ENCODE data around the gene KCNJ14.

Gene KCNJ14

DNA sequence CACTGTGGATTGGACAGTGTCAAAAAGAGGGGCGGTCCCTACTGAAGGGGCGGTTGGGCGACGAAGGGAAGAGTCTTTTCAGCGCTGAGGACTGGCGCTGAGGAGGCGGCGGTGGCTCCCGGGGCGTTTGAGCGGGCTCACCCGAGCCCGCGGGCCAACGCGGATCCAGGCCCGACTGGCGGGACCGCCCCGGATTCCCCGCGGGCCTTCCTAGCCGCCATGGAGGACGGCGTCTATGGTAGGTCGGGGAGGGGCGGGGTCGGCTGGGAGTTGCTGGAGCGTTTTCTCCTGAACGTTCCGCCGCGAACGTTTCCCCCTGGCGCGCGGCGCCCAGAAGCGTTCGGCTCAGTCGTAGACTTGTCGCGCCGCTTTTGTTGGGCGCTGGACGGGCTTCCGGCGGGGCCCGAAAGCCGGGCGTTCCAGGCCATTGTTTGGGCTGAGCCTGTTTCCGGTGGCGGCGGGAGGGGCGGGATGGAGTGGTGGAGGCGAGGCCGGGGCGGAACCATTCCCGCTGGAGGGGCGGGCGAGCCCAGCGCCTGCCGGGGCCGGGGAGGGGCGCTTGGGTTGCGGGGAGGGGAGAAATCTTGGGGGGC lies 14.0 kb downstream of the KCNJ14 start, which contains the start of gene CYTH2:
TSS of gene CYTH2 (plus strand) at position 81 of the 593 bp plus-strand sequence. CDS start at position 220, 139 bp downstream.
- Histone ChIP-seq H2BK120ac (ENCODE audit: insufficient read depth, low read length, poor library complexity) (peak within 1 kb of the TSS; percentile 99), H3K27me3 (ENCODE audit: insufficient read depth, low read length) (no peaks in the 10 kb centered on the region), H3K14ac (ENCODE audit: low read length) (peak within 1 kb of the TSS; percentile 99), H3K27ac (ENCODE audit: low read depth, low read length) (peak within 1 kb of the TSS; percentile 97), H3K79me1 (ENCODE audit: low read length) (peaks cover 9% of the 10 kb centered on the region), H3K4me1 (ENCODE audit: control insufficient read depth in 1 of 2, insufficient read depth in 2 of 2, low read length in 2 of 2) (peaks cover 7 to 19% of the 10 kb centered on the region in 2 experiments), H3K36me3 (ENCODE audit: control insufficient read depth in 1 of 2, insufficient read depth in 2 of 2, low read length in 2 of 2) (peaks cover 42 to 43% of the 10 kb centered on the region in 2 experiments), H4K12ac (ENCODE audit: low read depth, low read length) (peak within 1 kb of the TSS; percentile 99), H3K18ac (ENCODE audit: low read length) (peak within 1 kb of the TSS; percentile 96), H2BK12ac (ENCODE audit: low read length) (no peak within 1 kb of the TSS), H4K8ac (ENCODE audit: low read depth, low read length) (peak within 1 kb of the TSS; percentile 99), H2AFZ (ENCODE audit: insufficient read depth, low read length, poor library complexity) (peak within 1 kb of the TSS; percentile 71), H3K9ac (ENCODE audit: low read length) (peak within 1 kb of the TSS; percentile 98), H2AK5ac (ENCODE audit: low read length) (peak within 1 kb of the TSS; percentile 96), H3K4me2 (ENCODE audit: low read length) (peak within 1 kb of the TSS; percentile 88), H2BK5ac (ENCODE audit: low read depth, low read length, poor library complexity) (peak within 1 kb of the TSS; percentile 96), H4K91ac (ENCODE audit: low read depth, low read length) (peak within 1 kb of the TSS; percentile 100), H3K4me3 (ENCODE audit: low read depth, low read length) (peak within 1 kb of the TSS; percentile 89), H3K4ac (ENCODE audit: low read depth, low read length) (peak within 1 kb of the TSS; percentile 98), H3K79me2 (ENCODE audit: control insufficient read depth, insufficient read depth, low read length, poor library complexity) (peaks cover 12% of the 10 kb centered on the region), H3K9me3 (ENCODE audit: insufficient read depth, low read depth, low read length) (no peaks in the 10 kb centered on the region), H3K23ac (ENCODE audit: low read length) (no peak within 1 kb of the TSS)
- DNase-seq = peak; percentile 48 to 63
- no CpG with 5 or more reads among the region's 66 CpGs for WGBS (ENCODE audit: extremely low coverage, insufficient coverage, insufficient read length)

DNA sequence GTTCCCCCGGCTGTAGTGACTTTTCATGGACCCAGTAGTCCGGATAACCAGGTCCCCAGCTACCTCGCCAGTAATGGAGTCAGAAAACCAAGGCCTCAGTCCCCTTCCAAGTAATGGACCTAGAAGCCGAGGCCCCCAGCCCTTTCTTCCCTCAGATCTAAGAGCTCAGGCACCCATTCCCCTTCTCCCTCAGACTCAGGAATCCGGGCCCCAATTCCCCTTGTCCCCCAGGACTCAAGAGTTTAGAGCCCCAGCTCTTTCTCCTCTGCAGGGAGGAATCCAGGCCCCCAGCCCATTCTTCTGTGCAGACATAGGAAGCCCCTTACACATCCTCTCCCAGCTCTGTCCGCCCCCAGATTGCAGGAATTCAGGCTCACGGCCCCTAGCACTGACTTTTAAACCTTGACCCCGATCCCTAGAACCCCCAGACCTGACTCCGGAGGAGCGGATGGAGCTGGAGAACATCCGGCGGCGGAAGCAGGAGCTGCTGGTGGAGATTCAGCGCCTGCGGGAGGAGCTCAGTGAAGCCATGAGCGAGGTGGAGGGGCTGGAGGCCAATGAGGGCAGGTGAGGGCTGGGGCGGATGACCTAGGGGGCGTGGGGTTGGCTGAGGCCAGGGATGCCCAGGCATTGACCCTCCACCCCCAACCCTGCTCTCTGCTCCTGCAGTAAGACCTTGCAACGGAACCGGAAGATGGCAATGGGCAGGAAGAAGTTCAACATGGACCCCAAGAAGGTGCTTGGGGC lies 14.7 kb downstream of the KCNJ14 start:
- Histone ChIP-seq H3K36me3 (ENCODE audit: control insufficient read depth in 1 of 2, insufficient read depth in 2 of 2, low read length in 2 of 2) (peaks cover 49 to 51% of the 10 kb centered on the region in 2 experiments), H4K8ac (ENCODE audit: low read depth, low read length) (peak overlapping the region; percentile 29), H3K4me2 (ENCODE audit: low read length) (peak overlapping the region; percentile 88), H3K79me2 (ENCODE audit: control insufficient read depth, insufficient read depth, low read length, poor library complexity) (peaks cover 12% of the 10 kb centered on the region), H2BK5ac (ENCODE audit: low read depth, low read length, poor library complexity) (peak overlapping the region; percentile 49), H3K9me3 (ENCODE audit: insufficient read depth, low read depth, low read length) (no peaks in the 10 kb centered on the region), H3K14ac (ENCODE audit: low read length) (peak overlapping the region; percentile 80), H3K27me3 (ENCODE audit: insufficient read depth, low read length) (no peaks in the 10 kb centered on the region), H2BK120ac (ENCODE audit: insufficient read depth, low read length, poor library complexity) (no peak overlapping the region), H3K79me1 (ENCODE audit: low read length) (peaks cover 9% of the 10 kb centered on the region), H3K4me1 (ENCODE audit: control insufficient read depth in 1 of 2, insufficient read depth in 2 of 2, low read length in 2 of 2) (peaks cover 7 to 19% of the 10 kb centered on the region in 2 experiments), H4K91ac (ENCODE audit: low read depth, low read length) (peak overlapping the region; percentile 100), H2BK12ac (ENCODE audit: low read length) (no peak overlapping the region), H4K12ac (ENCODE audit: low read depth, low read length) (peak overlapping the region; percentile 66), H3K23ac (ENCODE audit: low read length) (no peak overlapping the region), H2AFZ (ENCODE audit: insufficient read depth, low read length, poor library complexity) (peak overlapping the region; percentile 42), H2AK5ac (ENCODE audit: low read length) (peak overlapping the region; percentile 52), H3K4me3 (ENCODE audit: low read depth, low read length) (peak overlapping the region; percentile 89), H3K4ac (ENCODE audit: low read depth, low read length) (peak overlapping the region; percentile 71), H3K9ac (ENCODE audit: low read length) (peak overlapping the region; percentile 30), H3K18ac (ENCODE audit: low read length) (peak overlapping the region; percentile 68), H3K27ac (ENCODE audit: low read depth, low read length) (no peak overlapping the region)
- DNase-seq = peak in 1 of 2 donors; percentile 31
- no CpG with 5 or more reads among the region's 20 CpGs for WGBS (ENCODE audit: extremely low coverage, insufficient coverage, insufficient read length)

DNA sequence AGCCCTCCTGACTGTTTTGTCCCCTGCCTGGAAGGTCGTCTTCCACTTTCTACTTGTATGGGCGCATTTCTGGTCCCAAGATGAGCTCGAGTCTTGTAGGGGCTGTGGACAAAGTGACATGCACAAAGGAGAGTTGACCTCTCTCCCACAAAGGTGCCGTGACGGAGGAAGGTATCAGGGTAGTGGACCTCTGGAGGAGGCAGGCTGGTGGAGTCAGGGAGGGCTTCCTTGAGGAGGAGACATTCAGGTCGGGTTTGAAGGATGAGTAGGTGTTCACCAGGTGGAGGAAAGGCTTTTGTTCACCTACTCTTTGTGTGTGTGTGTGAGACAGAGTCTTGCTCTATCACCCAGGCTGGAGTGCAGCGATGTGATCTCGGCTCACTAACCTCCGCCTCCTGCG lies 15.5 kb downstream of the KCNJ14 start:
- no CpG with 5 or more reads among the region's 10 CpGs for WGBS (ENCODE audit: extremely low coverage, insufficient coverage, insufficient read length)
- peak; percentile 21 to 57 for DNase-seq

DNA sequence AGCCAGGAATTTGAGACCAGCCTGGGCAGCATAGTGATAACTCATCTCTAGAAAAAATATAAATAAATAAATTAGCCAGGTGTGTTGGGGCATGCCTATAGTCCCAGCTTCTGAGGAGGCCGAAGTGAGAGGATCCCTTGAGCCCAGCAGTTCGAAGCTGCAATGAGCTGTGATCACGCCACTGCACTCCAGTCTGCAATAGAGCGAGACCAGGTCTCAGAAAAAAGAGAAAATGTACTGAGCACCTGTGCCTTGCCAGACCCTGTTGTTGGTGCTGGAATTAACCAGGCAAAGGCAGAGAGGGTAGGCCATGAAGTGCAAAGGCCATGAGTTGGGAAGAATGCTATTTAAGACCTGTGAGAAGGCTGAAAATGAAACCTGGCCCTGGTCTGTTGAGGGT lies 16.5 kb downstream of the KCNJ14 start:
- Histone ChIP-seq H3K4me1 (ENCODE audit: control insufficient read depth in 1 of 2, insufficient read depth in 2 of 2, low read length in 2 of 2) (peaks cover 7 to 19% of the 10 kb centered on the region in 2 experiments), H4K12ac (ENCODE audit: low read depth, low read length) (no peak overlapping the region), H3K14ac (ENCODE audit: low read length) (no peak overlapping the region), H3K27me3 (ENCODE audit: insufficient read depth, low read length) (no peaks in the 10 kb centered on the region), H3K23ac (ENCODE audit: low read length) (no peak overlapping the region), H3K79me2 (ENCODE audit: control insufficient read depth, insufficient read depth, low read length, poor library complexity) (peaks cover 12% of the 10 kb centered on the region), H3K36me3 (ENCODE audit: control insufficient read depth in 1 of 2, insufficient read depth in 2 of 2, low read length in 2 of 2) (peaks cover 66 to 67% of the 10 kb centered on the region in 2 experiments), H2AFZ (ENCODE audit: insufficient read depth, low read length, poor library complexity) (no peak overlapping the region), H3K18ac (ENCODE audit: low read length) (no peak overlapping the region), H3K9ac (ENCODE audit: low read length) (no peak overlapping the region), H3K4ac (ENCODE audit: low read depth, low read length) (peak overlapping the region; percentile 37), H2AK5ac (ENCODE audit: low read length) (no peak overlapping the region), H4K8ac (ENCODE audit: low read depth, low read length) (no peak overlapping the region), H3K9me3 (ENCODE audit: insufficient read depth, low read depth, low read length) (no peaks in the 10 kb centered on the region), H2BK12ac (ENCODE audit: low read length) (no peak overlapping the region), H3K27ac (ENCODE audit: low read depth, low read length) (no peak overlapping the region), H3K79me1 (ENCODE audit: low read length) (peaks cover 9% of the 10 kb centered on the region), H2BK120ac (ENCODE audit: insufficient read depth, low read length, poor library complexity) (no peak overlapping the region), H4K91ac (ENCODE audit: low read depth, low read length) (no peak overlapping the region), H2BK5ac (ENCODE audit: low read depth, low read length, poor library complexity) (no peak overlapping the region), H3K4me3 (ENCODE audit: low read depth, low read length) (no peak overlapping the region), H3K4me2 (ENCODE audit: low read length) (no peak overlapping the region)
- WGBS (ENCODE audit: extremely low coverage, insufficient coverage, insufficient read length) = no CpG with 5 or more reads among the region's 4 CpGs
- DNase-seq = no peak

More for the DNA sequence above, 15.5 kb downstream of the KCNJ14 start:
- H3K79me1 ChIP-seq (ENCODE audit: low read length) = peaks cover 9% of the 10 kb centered on the region
- no peak overlapping the region for H2BK5ac ChIP-seq (ENCODE audit: low read depth, low read length, poor library complexity)
- H3K9ac ChIP-seq (ENCODE audit: low read length) = no peak overlapping the region
- H3K9me3 ChIP-seq (ENCODE audit: insufficient read depth, low read depth, low read length) = no peaks in the 10 kb centered on the region
- H4K12ac ChIP-seq (ENCODE audit: low read depth, low read length) = no peak overlapping the region
- no peak overlapping the region for H4K91ac ChIP-seq (ENCODE audit: low read depth, low read length)
- no peak overlapping the region for H2AFZ ChIP-seq (ENCODE audit: insufficient read depth, low read length, poor library complexity)
- H3K23ac ChIP-seq (ENCODE audit: low read length) = no peak overlapping the region
- no peak overlapping the region for H3K27ac ChIP-seq (ENCODE audit: low read depth, low read length)
- H3K36me3 ChIP-seq (ENCODE audit: control insufficient read depth in 1 of 2, insufficient read depth in 2 of 2, low read length in 2 of 2) = peaks cover 57 to 58% of the 10 kb centered on the region in 2 experiments
- H3K18ac ChIP-seq (ENCODE audit: low read length) = no peak overlapping the region
- H2BK12ac ChIP-seq (ENCODE audit: low read length) = no peak overlapping the region
- no peaks in the 10 kb centered on the region for H3K27me3 ChIP-seq (ENCODE audit: insufficient read depth, low read length)
- H3K4ac ChIP-seq (ENCODE audit: low read depth, low read length) = peak overlapping the region; percentile 71
- no peak overlapping the region for H2AK5ac ChIP-seq (ENCODE audit: low read length)
- no peak overlapping the region for H4K8ac ChIP-seq (ENCODE audit: low read depth, low read length)
- H3K4me1 ChIP-seq (ENCODE audit: control insufficient read depth in 1 of 2, insufficient read depth in 2 of 2, low read length in 2 of 2) = peaks cover 7 to 19% of the 10 kb centered on the region in 2 experiments
- H3K4me3 ChIP-seq (ENCODE audit: low read depth, low read length) = no peak overlapping the region
- no peak overlapping the region for H3K4me2 ChIP-seq (ENCODE audit: low read length)
- H3K14ac ChIP-seq (ENCODE audit: low read length) = no peak overlapping the region
- H3K79me2 ChIP-seq (ENCODE audit: control insufficient read depth, insufficient read depth, low read length, poor library complexity) = peaks cover 12% of the 10 kb centered on the region
- H2BK120ac ChIP-seq (ENCODE audit: insufficient read depth, low read length, poor library complexity) = no peak overlapping the region

All from trophoblast cell (in vitro differentiated cells and primary cell).